ENCODE measurements around the gene MYL9. TPM values are rescaled to one million over a fixed set of nuclear protein-coding genes. Genes with fewer than 3 reads are reported as not detected.
A peak's percentile ranks its signal among the peaks of the same experiment; 100 is the strongest.

Gene MYL9
- total and polyA plus RNA-seq, 2 donors (not counting 1 experiment from before 2014, with no cell fraction given), result 25.4 to 457 TPM

GRCh38 chr20:36501367-36502006, 39.8 kb upstream of the MYL9 start:
- H3K36me3 ChIP-seq (ENCODE audit: control insufficient read depth, insufficient read depth, low read length), result peaks cover 26% of the 10 kb centered on the region
- TF ChIP-seq EZH2 (IDR thresholded peaks at IDR 0.05; ENCODE audit: low read length, missing control alignments), result no peak
- TF ChIP-seq CTCF (conservative IDR thresholded peaks at IDR 0.05 in 1 of 2, IDR thresholded peaks at IDR 0.05 in 1 of 2; ENCODE audit: low read depth in 1 of 2, low read length in 2 of 2), result no peak
- DNase-seq (ENCODE audit: low read depth in 2 of 2), result no peak
- no peaks in the 10 kb centered on the region for H4K20me1 ChIP-seq (ENCODE audit: control insufficient read depth, extremely low read depth, insufficient read depth, low read length)
- peaks cover 3% of the 10 kb centered on the region for H3K4me1 ChIP-seq (ENCODE audit: control insufficient read depth, extremely low read depth, insufficient read depth, low read length)
- H3K27ac ChIP-seq (ENCODE audit: insufficient read depth, low read length), result no peak overlapping the region
- no peaks in the 10 kb centered on the region for H3K9me3 ChIP-seq (ENCODE audit: control insufficient read depth, insufficient read depth, low read depth, low read length)
- no peaks in the 10 kb centered on the region for H3K27me3 ChIP-seq (ENCODE audit: control insufficient read depth, insufficient read depth, low read length)
- H3K4me2 ChIP-seq (ENCODE audit: extremely low read depth, insufficient read depth, low read length), result no peak overlapping the region
- peaks cover 20% of the 10 kb centered on the region for H3K79me2 ChIP-seq (ENCODE audit: control insufficient read depth, insufficient read depth, low read length)
- no peak overlapping the region for H3K9ac ChIP-seq (ENCODE audit: insufficient read depth, low read length)
- no peak overlapping the region for H3K4me3 ChIP-seq (replicated peaks in 1 of 4; ENCODE audit: control extremely low read depth in 1 of 4, insufficient read depth in 1 of 4, low read depth in 3 of 4, low read length in 4 of 4)
- no peak overlapping the region for H2AFZ ChIP-seq (ENCODE audit: low read length)

DNA sequence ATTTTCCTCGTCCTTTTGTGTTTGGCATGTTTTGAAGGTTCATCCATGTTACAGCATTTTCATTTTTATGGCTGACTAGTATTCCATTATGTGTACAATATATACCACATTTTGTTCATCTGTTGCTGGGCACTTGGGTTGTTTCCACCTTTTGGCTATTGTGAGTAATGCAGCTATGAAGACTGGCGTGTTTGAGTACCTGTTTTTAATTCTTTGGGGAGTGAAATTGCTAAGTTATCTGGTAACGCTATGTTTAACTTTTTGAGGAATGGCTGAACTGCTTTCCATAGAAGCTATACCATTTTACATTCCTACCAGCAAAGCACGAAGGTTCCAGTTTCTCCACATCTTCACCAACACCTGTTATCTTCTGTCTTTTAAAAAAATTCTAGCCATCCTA, 37.0 kb upstream of the MYL9 start:
- TF ChIP-seq EZH2 (IDR thresholded peaks at IDR 0.05; ENCODE audit: low read length, missing control alignments), result no peak
- no peak for TF ChIP-seq CTCF (conservative IDR thresholded peaks at IDR 0.05 in 1 of 2, IDR thresholded peaks at IDR 0.05 in 1 of 2; ENCODE audit: low read depth in 1 of 2, low read length in 2 of 2)
- H3K9me3 ChIP-seq (ENCODE audit: control insufficient read depth, insufficient read depth, low read depth, low read length), result no peaks in the 10 kb centered on the region
- H3K27ac ChIP-seq (ENCODE audit: insufficient read depth, low read length), result no peak overlapping the region
- DNase-seq (ENCODE audit: low read depth in 2 of 2), result no peak
- no peak overlapping the region for H2AFZ ChIP-seq (ENCODE audit: low read length)
- H3K4me2 ChIP-seq (ENCODE audit: extremely low read depth, insufficient read depth, low read length), result no peak overlapping the region
- H3K4me1 ChIP-seq (ENCODE audit: control insufficient read depth, extremely low read depth, insufficient read depth, low read length), result peaks cover 3% of the 10 kb centered on the region
- no peak overlapping the region for H3K9ac ChIP-seq (ENCODE audit: insufficient read depth, low read length)
- no peaks in the 10 kb centered on the region for H4K20me1 ChIP-seq (ENCODE audit: control insufficient read depth, extremely low read depth, insufficient read depth, low read length)
- H3K79me2 ChIP-seq (ENCODE audit: control insufficient read depth, insufficient read depth, low read length), result peaks cover 18% of the 10 kb centered on the region
- peaks cover 17% of the 10 kb centered on the region for H3K36me3 ChIP-seq (ENCODE audit: control insufficient read depth, insufficient read depth, low read length)
- H3K27me3 ChIP-seq (ENCODE audit: control insufficient read depth, insufficient read depth, low read length), result no peaks in the 10 kb centered on the region
- H3K4me3 ChIP-seq (replicated peaks in 1 of 4; ENCODE audit: control extremely low read depth in 1 of 4, insufficient read depth in 1 of 4, low read depth in 3 of 4, low read length in 4 of 4), result no peak overlapping the region

DNA sequence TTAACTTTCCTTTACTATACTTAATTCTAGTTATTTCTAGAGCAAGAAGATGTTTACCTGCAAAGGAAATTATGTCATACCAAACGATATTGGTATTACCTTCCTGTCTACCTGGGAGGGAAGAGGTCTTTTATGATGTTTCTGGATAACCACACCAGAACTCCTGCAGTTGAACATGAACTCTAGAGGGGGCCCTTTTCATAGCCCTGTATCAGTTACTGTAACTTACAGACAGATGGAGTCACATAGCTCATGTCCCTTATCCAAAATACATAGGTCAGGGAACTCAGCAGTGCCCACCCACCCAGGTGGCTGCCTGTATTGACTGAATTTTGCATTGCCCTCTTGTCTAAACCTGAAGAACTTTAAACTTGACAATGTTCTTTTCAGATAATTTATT, 35.1 kb upstream of the MYL9 start:
- Histone ChIP-seq H3K9me3 (ENCODE audit: control insufficient read depth, insufficient read depth, low read depth, low read length) (no peaks in the 10 kb centered on the region), H3K4me2 (ENCODE audit: extremely low read depth, insufficient read depth, low read length) (no peak overlapping the region), H3K4me3 (replicated peaks in 1 of 4; ENCODE audit: control extremely low read depth in 1 of 4, insufficient read depth in 1 of 4, low read depth in 3 of 4, low read length in 4 of 4) (no peak overlapping the region), H3K4me1 (ENCODE audit: control insufficient read depth, extremely low read depth, insufficient read depth, low read length) (peaks cover 3% of the 10 kb centered on the region), H3K27me3 (ENCODE audit: control insufficient read depth, insufficient read depth, low read length) (no peaks in the 10 kb centered on the region), H4K20me1 (ENCODE audit: control insufficient read depth, extremely low read depth, insufficient read depth, low read length) (no peaks in the 10 kb centered on the region), H3K79me2 (ENCODE audit: control insufficient read depth, insufficient read depth, low read length) (peaks cover 18% of the 10 kb centered on the region), H3K9ac (ENCODE audit: insufficient read depth, low read length) (no peak overlapping the region), H3K36me3 (ENCODE audit: control insufficient read depth, insufficient read depth, low read length) (peaks cover 8% of the 10 kb centered on the region), H2AFZ (ENCODE audit: low read length) (no peak overlapping the region), H3K27ac (ENCODE audit: insufficient read depth, low read length) (no peak overlapping the region)
- peak; percentile 27 to 49 for TF ChIP-seq CTCF (conservative IDR thresholded peaks at IDR 0.05 in 1 of 2, IDR thresholded peaks at IDR 0.05 in 1 of 2; ENCODE audit: low read depth in 1 of 2, low read length in 2 of 2)
- no peak for TF ChIP-seq EZH2 (IDR thresholded peaks at IDR 0.05; ENCODE audit: low read length, missing control alignments)
- DNase-seq (ENCODE audit: low read depth in 2 of 2), result peak in 1 of 2 donors; percentile 25

Data from fibroblast of lung (primary cell).